Skeletal muscle tissue (tissue), 4 donors: ENCODE measurements around the gene RAC3. TPM values are rescaled to one million over a fixed set of nuclear protein-coding genes. Genes with fewer than 3 reads are reported as not detected.

Experiments
- H3K27ac ChIP-seq: one replicate; pipeline ENCODE4 v1.7.0; 2013; ENCODE audit warnings: mild to moderate bottlenecking, low read depth, low read length, inconsistent platforms
- H3K27me3 ChIP-seq, 3 donors: one replicate each; pipeline ENCODE4 v1.7.0; 2013; ENCODE audit warnings: low read length in 3 of 3; ENCODE audit not compliant: control insufficient read depth in 3 of 3, insufficient read depth in 3 of 3
- H3K36me3 ChIP-seq, 3 donors: one replicate each; pipeline ENCODE4 v1.7.0; 2013; ENCODE audit warnings: low read length in 3 of 3; ENCODE audit not compliant: control insufficient read depth in 3 of 3, insufficient read depth in 3 of 3
- H3K4me1 ChIP-seq, 3 donors: one replicate each; pipeline ENCODE4 v1.7.0; 2013; ENCODE audit warnings: low read length in 3 of 3, mild to moderate bottlenecking in 3 of 3; ENCODE audit not compliant: control insufficient read depth in 3 of 3, insufficient read depth in 3 of 3
- H3K4me3 ChIP-seq, 3 donors: one replicate each; pipeline ENCODE4 v1.7.0; 2013; ENCODE audit warnings: low read length in 3 of 3
- H3K9ac ChIP-seq, 3 donors: one replicate each; pipeline ENCODE4 v1.7.0; 2013; ENCODE audit warnings: low read length in 3 of 3, mild to moderate bottlenecking in 3 of 3, moderate library complexity in 2 of 3, low read depth in 1 of 3
- H3K9me3 ChIP-seq, 3 donors: one replicate each; pipeline ENCODE4 v1.7.0; 2013; ENCODE audit warnings: low read length in 3 of 3; ENCODE audit not compliant: control insufficient read depth in 3 of 3
- total RNA-seq: library from RNA; depleted of rRNA; stranded (reverse); fragments of >200 nt; gene quantifications from one replicate; pipeline ENCODE4 v1.2.3, GENCODE V29; 2014
- donor health status: Osteomylitis.

Gene RAC3
- total RNA-seq, 1 donor from 2014 or later: 8.4 TPM

DNA sequence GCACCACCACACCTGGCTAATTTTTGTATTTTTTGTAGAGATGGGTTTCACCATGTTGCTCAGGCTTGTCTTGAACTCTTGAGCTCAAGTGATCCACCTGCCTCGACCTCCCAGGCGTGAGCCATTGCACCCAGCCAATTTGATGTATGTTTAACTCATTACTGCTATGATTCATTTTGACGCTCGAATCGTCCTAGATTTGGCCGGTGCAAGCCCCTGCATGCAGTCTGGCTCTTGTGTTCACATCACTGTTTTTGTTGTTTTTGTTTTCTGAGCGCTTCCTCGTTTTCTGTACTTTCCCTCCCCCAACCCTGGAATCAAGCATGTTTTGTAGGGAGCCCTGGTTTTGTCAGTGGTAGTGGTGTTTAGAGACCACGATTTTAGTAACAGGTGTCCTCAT is 42.0 kb downstream of the RAC3 start:
- H3K27me3 ChIP-seq: no peaks in the 10 kb centered on the region
- no peak overlapping the region for H3K27ac ChIP-seq

DNA sequence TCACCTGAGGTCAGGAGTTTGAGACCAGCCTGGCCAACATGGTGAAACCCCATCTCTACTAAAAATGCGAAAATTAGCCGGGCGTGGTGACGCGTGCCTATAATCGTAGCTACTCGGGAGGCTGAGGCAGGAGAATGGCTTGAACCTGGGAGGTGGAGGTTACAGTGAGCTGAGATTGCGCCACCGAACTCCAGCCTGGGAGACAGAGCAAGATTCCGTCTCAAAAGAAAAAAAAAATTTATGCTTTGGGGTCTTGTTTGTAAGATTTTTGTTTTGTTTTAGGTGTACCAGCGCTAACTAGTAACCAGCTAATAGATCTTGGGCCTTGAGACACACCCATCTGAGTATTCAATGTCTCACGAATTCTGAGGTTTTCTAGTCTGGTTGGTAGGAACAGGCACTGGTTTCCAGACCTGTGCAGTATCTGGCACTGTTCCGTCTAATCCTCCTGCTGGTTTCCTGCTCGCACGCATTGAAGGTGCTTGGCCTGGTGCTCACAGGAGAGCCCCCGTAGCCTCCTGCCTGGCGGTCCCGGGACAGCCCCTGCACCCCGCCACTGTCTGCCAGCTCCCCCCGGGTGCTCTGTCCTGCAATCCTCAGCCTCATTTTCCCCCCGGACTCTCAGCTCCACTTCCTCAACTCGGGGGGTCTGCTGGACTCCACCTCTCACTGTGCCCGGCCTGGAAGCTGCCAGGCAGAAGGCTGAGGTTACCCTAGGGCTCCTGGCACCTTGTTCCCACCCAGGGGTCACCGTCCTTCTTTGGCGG is 44.7 kb downstream of the RAC3 start:
- no peaks in the 10 kb centered on the region for H3K9me3 ChIP-seq
- no peaks in the 10 kb centered on the region for H3K27me3 ChIP-seq
- no peak overlapping the region for H3K27ac ChIP-seq
- no peaks in the 10 kb centered on the region for H3K4me1 ChIP-seq
- no peak overlapping the region for H3K9ac ChIP-seq
- H3K36me3 ChIP-seq: peaks cover 17 to 22% (median 20%) of the 10 kb centered on the region in 3 donors
- H3K4me3 ChIP-seq: no peak overlapping the region

More for the DNA sequence above, 42.0 kb downstream of the RAC3 start:
- Histone ChIP-seq H3K4me1 (no peaks in the 10 kb centered on the region), H3K9ac (no peak overlapping the region), H3K9me3 (no peaks in the 10 kb centered on the region), H3K36me3 (no peaks in the 10 kb centered on the region), H3K4me3 (no peak overlapping the region)

GRCh38 chr17:82076785-82077591 is 45.5 kb downstream of the RAC3 start:
- H3K27ac ChIP-seq: no peak overlapping the region
- no peaks in the 10 kb centered on the region for H3K4me1 ChIP-seq
- no peaks in the 10 kb centered on the region for H3K27me3 ChIP-seq

DNA sequence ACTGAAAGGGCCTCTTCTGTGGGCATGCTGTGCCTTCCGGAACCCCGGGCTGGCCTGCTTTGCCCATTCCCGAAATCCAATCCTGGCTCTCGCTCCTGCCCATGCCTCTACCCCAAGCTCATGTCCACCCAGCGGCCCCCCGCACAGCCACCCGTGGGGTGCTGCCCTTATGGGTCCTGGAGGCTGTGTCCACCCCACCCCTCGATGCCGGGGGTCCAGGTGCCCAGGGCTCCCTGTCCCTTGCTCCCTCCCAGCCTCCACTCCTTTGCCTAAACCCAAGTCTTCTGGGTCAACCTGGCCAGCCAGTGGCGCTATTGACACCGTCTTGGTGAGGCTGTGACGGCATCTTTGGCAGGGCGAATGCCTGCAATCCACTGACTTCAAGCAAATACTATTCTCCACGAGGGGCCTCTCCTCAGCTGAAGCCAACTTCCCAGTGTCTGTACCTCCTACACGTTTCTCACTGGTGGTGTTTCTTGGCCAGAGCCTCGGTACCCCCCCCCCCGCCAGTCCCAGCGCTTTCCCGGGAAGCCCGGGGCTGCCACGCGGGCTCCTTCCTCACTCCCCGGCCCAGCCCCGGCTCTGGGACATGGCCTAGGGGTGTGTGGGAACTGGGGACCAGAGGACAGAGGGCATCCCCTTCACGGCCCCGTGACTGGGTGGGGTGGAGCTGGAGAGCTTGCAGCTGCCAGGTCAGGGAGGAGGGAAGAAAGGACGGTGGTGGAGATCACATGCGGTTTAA is 46.3 kb downstream of the RAC3 start:
- H3K4me1 ChIP-seq: no peaks in the 10 kb centered on the region
- H3K27ac ChIP-seq: no peak overlapping the region
- H3K9me3 ChIP-seq: no peaks in the 10 kb centered on the region
- peaks cover 26 to 28% (median 27%) of the 10 kb centered on the region in 3 donors for H3K36me3 ChIP-seq
- H3K27me3 ChIP-seq: no peaks in the 10 kb centered on the region
- no peak overlapping the region for H3K9ac ChIP-seq
- H3K4me3 ChIP-seq: no peak overlapping the region

More at GRCh38 chr17:82076785-82077591, 45.5 kb downstream of the RAC3 start:
- H3K9ac ChIP-seq: no peak overlapping the region
- no peak overlapping the region for H3K4me3 ChIP-seq
- peaks cover 21 to 26% (median 23%) of the 10 kb centered on the region in 3 donors for H3K36me3 ChIP-seq
- H3K9me3 ChIP-seq: no peaks in the 10 kb centered on the region

DNA sequence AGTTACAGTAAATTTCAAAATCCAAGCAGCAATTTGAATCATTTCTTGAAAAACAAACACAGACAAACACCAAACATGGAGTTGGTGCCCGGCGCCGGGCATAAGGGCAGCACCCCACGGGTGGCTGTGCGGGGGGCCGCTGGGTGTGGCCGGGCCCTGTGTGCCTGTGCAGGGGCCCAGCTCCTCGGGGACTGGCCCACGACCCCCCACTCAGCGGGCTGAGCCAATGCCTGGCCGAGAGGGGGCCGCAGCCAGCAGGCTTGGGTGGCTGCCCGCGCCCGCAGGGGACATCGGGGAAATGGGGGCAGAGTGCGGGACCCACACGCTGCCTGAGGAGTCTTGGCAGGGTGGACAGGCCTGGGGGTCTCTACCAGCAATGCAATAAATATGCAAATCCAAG is 47.0 kb downstream of the RAC3 start:
- Histone ChIP-seq H3K36me3 (peaks cover 33 to 35% (median 33%) of the 10 kb centered on the region in 3 donors), H3K9ac (no peak overlapping the region), H3K27ac (no peak overlapping the region), H3K4me1 (no peaks in the 10 kb centered on the region), H3K4me3 (no peak overlapping the region), H3K27me3 (no peaks in the 10 kb centered on the region), H3K9me3 (no peaks in the 10 kb centered on the region)

- no peaks in the 10 kb centered on the region for H3K27me3 ChIP-seq
- H3K27ac ChIP-seq: no peak overlapping the region
- no peaks in the 10 kb centered on the region for H3K9me3 ChIP-seq
- H3K4me3 ChIP-seq: no peak overlapping the region
- H3K9ac ChIP-seq: no peak overlapping the region
- peaks cover 39 to 41% (median 40%) of the 10 kb centered on the region in 3 donors for H3K36me3 ChIP-seq
- no peaks in the 10 kb centered on the region for H3K4me1 ChIP-seq
Observed at GRCh38 chr17:82079001-82079677, 47.7 kb downstream of the RAC3 start.

DNA sequence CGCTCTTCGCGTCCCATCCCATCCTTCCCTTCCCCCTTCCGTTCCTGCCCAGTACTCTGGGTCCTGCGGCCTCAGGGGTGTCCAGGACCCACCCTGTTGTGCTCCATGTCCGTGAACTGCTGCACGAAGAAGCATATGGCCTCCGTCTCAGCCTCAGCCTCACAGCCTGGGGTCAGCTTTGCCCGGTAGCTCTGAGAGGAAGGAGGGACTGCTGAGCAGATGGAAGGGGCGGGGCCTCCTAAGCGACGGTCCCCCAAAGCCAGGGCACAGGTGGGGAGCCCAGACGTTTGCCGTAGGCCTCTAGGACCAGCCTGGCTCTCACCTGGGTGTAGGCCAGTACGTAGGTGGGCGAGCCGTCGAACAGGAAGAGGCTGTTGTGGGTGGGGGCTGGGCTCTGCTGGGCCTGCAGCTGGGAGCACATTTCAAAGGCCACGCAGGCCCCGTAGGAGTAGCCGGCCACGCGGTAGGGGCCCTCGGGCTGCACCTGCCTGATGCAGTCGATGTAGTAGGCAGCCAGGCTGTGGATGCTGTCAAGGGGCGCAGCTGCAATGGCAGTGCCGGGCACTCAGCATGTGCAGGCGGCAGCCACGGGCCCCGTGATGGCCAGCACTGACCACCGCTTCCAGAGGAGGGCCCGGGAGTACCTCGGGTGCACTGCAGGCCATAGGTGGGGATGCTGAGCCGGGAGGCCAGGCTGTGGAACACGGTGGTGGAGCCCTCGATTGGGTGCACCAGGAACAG is 48.7 kb downstream of the RAC3 start:
- Histone ChIP-seq H3K9me3 (no peaks in the 10 kb centered on the region), H3K4me3 (no peak overlapping the region), H3K27me3 (no peaks in the 10 kb centered on the region), H3K27ac (no peak overlapping the region), H3K9ac (no peak overlapping the region), H3K36me3 (peaks cover 43 to 49% (median 45%) of the 10 kb centered on the region in 3 donors), H3K4me1 (no peaks in the 10 kb centered on the region)

- Histone ChIP-seq H3K9ac (no peak overlapping the region), H3K27me3 (no peaks in the 10 kb centered on the region), H3K9me3 (no peaks in the 10 kb centered on the region)
Observed at GRCh38 chr17:82080789-82081464, 49.4 kb downstream of the RAC3 start.

More at GRCh38 chr17:82080789-82081464, 49.4 kb downstream of the RAC3 start:
- Histone ChIP-seq H3K27ac (no peak overlapping the region), H3K36me3 (peaks cover 47 to 53% (median 48%) of the 10 kb centered on the region in 3 donors), H3K4me1 (no peaks in the 10 kb centered on the region), H3K4me3 (no peak overlapping the region)
